ENCODE data around the gene WHAMM.

- TF ChIP-seq OSR1 (CRISPR knock-in tag; IDR thresholded peaks at IDR 0.05) (no peak), ZC3H10 (CRISPR knock-in tag; IDR thresholded peaks at IDR 0.05) (no peak)
Measured at GRCh38 chr15:82833362-82833682, 23.9 kb downstream of the WHAMM start.

All from SK-N-SH treated with all-trans-retinoic acid at 6 μM for 48 hours (cell line).